Endothelial cell of umbilical vein (primary cell): ENCODE measurements around the gene ZNF563. TPM values are rescaled to one million over a fixed set of nuclear protein-coding genes. Genes with fewer than 3 reads are reported as not detected.
A peak's percentile ranks its signal among the peaks of the same experiment; 100 is the strongest.

ENCODE experiments used
- Bru-seq: library from RNA; stranded (reverse); fragments of 400-500 nt; gene quantifications from one replicate; lab custom pipeline; 2021; lab: Mats Ljungman, UMichigan
- BruChase-seq, 2 experiments: library from RNA; stranded (reverse); fragments of 400-500 nt; gene quantifications; one replicate each; lab custom pipeline; 2021; lab: Mats Ljungman, UMichigan
- BruUV-seq: library from RNA; stranded (reverse); fragments of 400-500 nt; replicated peaks from 2 replicates; lab custom pipeline; 2021; lab: Mats Ljungman, UMichigan
- CTCF ChIA-PET: fragments of 300-600, 350-600 bp; sonication (Branson Sonifier 250); formaldehyde crosslinking; loops from one replicate; lab custom pipeline; 2021; ENCODE audit warnings: antibody characterized with exemption, inconsistent platforms; lab: Charles Lee
- POLR2A ChIA-PET: fragments of 300-600, 350-600 bp; sonication (Branson Sonifier 250); formaldehyde crosslinking; loops from one replicate; lab custom pipeline; 2021; ENCODE audit warnings: antibody characterized with exemption, inconsistent platforms; lab: Charles Lee
- DNase-seq: peaks from one replicate; pipeline ENCODE4 v3.0.0-alpha.2; 2011; ENCODE audit warnings: low read depth, low spot score
- FAIRE-seq: peaks from 2 replicates; lab custom pipeline; 2011; peaks lifted over from hg19 to GRCh38; lab: Jason Lieb, UNC
- H2AFZ ChIP-seq: 2 replicates; pipeline ENCODE4 v1.6.0; 2012; ENCODE audit warnings: low read depth, low read length, control low read depth, inconsistent platforms
- H3K27ac ChIP-seq: 2 replicates; pipeline ENCODE4 v1.5.1; 2011; ENCODE audit warnings: low read depth, mild to moderate bottlenecking, control low read depth, low read length, moderate library complexity; ENCODE audit not compliant: insufficient read depth
- H3K27me3 ChIP-seq, 2 experiments: 2 replicates each; pipeline versions ENCODE4 v1.6.0 to v1.6.1; 2011; ENCODE audit warnings: low read length in 2 of 2, mixed read lengths in 1 of 2; ENCODE audit not compliant: control insufficient read depth in 2 of 2, insufficient read depth in 2 of 2
- H3K36me3 ChIP-seq, 2 experiments: 2 replicates in 1 of 2; 3 replicates in 1 of 2; pipeline ENCODE4 v1.5.1; 2011; ENCODE audit warnings: low read length in 2 of 2, mild to moderate bottlenecking in 1 of 2, moderate library complexity in 1 of 2; ENCODE audit not compliant: control insufficient read depth in 2 of 2, insufficient read depth in 2 of 2; ENCODE audit errors: extremely low read depth in 1 of 2
- H3K4me1 ChIP-seq: 3 replicates; pipeline ENCODE4 v1.5.1; 2011; ENCODE audit warnings: mild to moderate bottlenecking, low read length; ENCODE audit not compliant: control insufficient read depth, insufficient read depth; ENCODE audit errors: extremely low read depth
- H3K4me2 ChIP-seq: 2 replicates; pipeline ENCODE4 v1.6.1; 2011; ENCODE audit warnings: low read length, control low read depth, mixed read lengths; ENCODE audit not compliant: insufficient read depth
- H3K4me3 ChIP-seq, 3 experiments: fragments of 200-600 bp in 1 of 3; sonication (generic), shearing (Covaris generic) in 1 of 3; replicated peaks in 1 of 3; 2 replicates each; pipeline ENCODE4 v1.5.1; 2011 to 2016; ENCODE audit warnings: control low read depth in 3 of 3, low read length in 3 of 3, mild to moderate bottlenecking in 2 of 3, inconsistent platforms in 1 of 3, low read depth in 1 of 3, moderate library complexity in 1 of 3; ENCODE audit not compliant: insufficient read depth in 1 of 3
- H3K79me2 ChIP-seq: 2 replicates; pipeline ENCODE4 v1.6.0; 2012; ENCODE audit warnings: low read length, inconsistent platforms; ENCODE audit not compliant: control insufficient read depth, insufficient read depth
- H3K9ac ChIP-seq: replicated peaks from 2 replicates; pipeline ENCODE3; 2011; ENCODE audit warnings: low read length, control low read depth; ENCODE audit not compliant: insufficient read depth; ENCODE audit errors: extremely low read depth
- H3K9me1 ChIP-seq: replicated peaks from 3 replicates; pipeline ENCODE4 v1.6.0; 2011; ENCODE audit warnings: mild to moderate bottlenecking, low read length; ENCODE audit not compliant: control insufficient read depth, insufficient read depth; ENCODE audit errors: extremely low read depth
- H3K9me3 ChIP-seq: replicated peaks from 2 replicates; pipeline ENCODE4 v1.5.1; 2012; ENCODE audit warnings: low read length, inconsistent platforms; ENCODE audit not compliant: control insufficient read depth, insufficient read depth
- H4K20me1 ChIP-seq: replicated peaks from 2 replicates; pipeline ENCODE3; 2011; ENCODE audit warnings: mild to moderate bottlenecking, low read length; ENCODE audit not compliant: control insufficient read depth, insufficient read depth; ENCODE audit errors: extremely low read depth
- CTCF ChIP-seq, 2 donors: IDR thresholded peaks; 1 replicate in 1 of 2; 2 replicates in 1 of 2; pipeline ENCODE4 v1.5.1; 2011; ENCODE audit warnings: low read length in 2 of 2, mild to moderate bottlenecking in 2 of 2, moderate library complexity in 2 of 2, control low read depth in 1 of 2, inconsistent platforms in 1 of 2, low read depth in 1 of 2; ENCODE audit not compliant: insufficient read depth in 1 of 2; ENCODE audit errors: extremely low read depth in 1 of 2
- FOS ChIP-seq: IDR thresholded peaks from 2 replicates; pipeline ENCODE4 v1.6.1; 2011; ENCODE audit warnings: mild to moderate bottlenecking, low read length, moderate library complexity, borderline replicate concordance; ENCODE audit not compliant: insufficient read depth
- JUN ChIP-seq: IDR thresholded peaks from 2 replicates; pipeline ENCODE4 v1.6.1; 2011; ENCODE audit warnings: borderline replicate concordance, low read depth; ENCODE audit not compliant: insufficient read length, insufficient read depth
- MYC ChIP-seq: IDR thresholded peaks from one replicate; pipeline ENCODE4 v1.6.1; 2011; ENCODE audit warnings: mild to moderate bottlenecking, low read depth, low read length
- POLR2A ChIP-seq: IDR thresholded peaks from 2 replicates; pipeline ENCODE4 v1.6.1; 2012; ENCODE audit warnings: low read depth, mild to moderate bottlenecking, control low read depth, low read length
- POLR2AphosphoS5 ChIP-seq: IDR thresholded peaks from 2 replicates; pipeline ENCODE4 v1.6.1; 2012; ENCODE audit warnings: low read depth, mild to moderate bottlenecking, control low read depth, low read length, moderate library complexity; ENCODE audit not compliant: insufficient read depth
- dilution Hi-C: fragments of 300-500 bp; cut with MboI; formaldehyde crosslinking; loops from one replicate; pipeline ENCODE4 v1.15.0; 2019; ENCODE audit warnings: low sequenced_read_pairs; ENCODE audit not compliant: extremely low pct_ligation_motif_present
- intact Hi-C: fragments of 100-400 bp; cut with micrococcal nuclease; formaldehyde crosslinking; loops from one replicate; pipeline ENCODE4 v1.10.0; 2022
- long read RNA-seq: library from polyadenylated mRNA; stranded (forward); transcript quantifications from one replicate; pipeline ENCODE4 v2.0.0, GENCODE V29; 2021
- polyA minus RNA-seq, 3 experiments: library from RNA; depleted of rRNA, polyadenylated mRNA; stranded (reverse); fragments of >200 nt; gene quantifications; 1 replicate in 1 of 3; 2 replicates in 2 of 3; pipeline ENCODE4 v1.2.3, GENCODE V29; 2011
- polyA plus RNA-seq, 4 experiments: library from polyadenylated mRNA; depleted of rRNA in 3 of 4; stranded (reverse) in 3 of 4; unstranded in 1 of 4; fragments of >200 nt; gene quantifications; 2 replicates each; pipeline versions ENCODE4 v1.2.1 to v1.2.3, GENCODE V29; 2011 to 2012; ENCODE audit warnings: missing spikeins in 1 of 4
- total RNA-seq: library from RNA; stranded (reverse); gene quantifications from 2 replicates; pipeline ENCODE4 v1.2.3, GENCODE V29; 2021
- TF ChIP-seq, protein P1 (sequence below): IDR thresholded peaks from 2 replicates; pipeline ENCODE4 v1.6.1; 2011; ENCODE audit not compliant: insufficient read depth, insufficient read length

The ZNF563 gene
- total RNA-seq (0.44 and 1.1 TPM in 2 replicates), polyA plus RNA-seq (0.16 and 0.35 TPM in 2 replicates), polyA minus RNA-seq (0.28 and 1.1 TPM in 2 replicates), Bru-seq, nascent RNA (percentile 32 among the genes with signal in this experiment), BruChase-seq, experiment 1, labeled RNA remaining after a 6-hour chase (percentile 20 among the genes with signal in this experiment), BruChase-seq, experiment 2, labeled RNA remaining after a 2-hour chase (percentile 20 among the genes with signal in this experiment)
- polyA plus RNA-seq (2011; cell fraction: cytosol; rRNA removed), result 0.37 and 0.48 TPM in 2 replicates
- 0.33 and 0.60 TPM in 2 replicates for polyA plus RNA-seq (2011; cell fraction: nucleus; rRNA removed)
- 0.33 TPM in 1 of 2 replicates, not detected in the other for polyA plus RNA-seq (2012)
- polyA minus RNA-seq (2011; cell fraction: cytosol; rRNA and poly(A)+ RNA removed), result not detected
- polyA minus RNA-seq (2011; cell fraction: nucleus; rRNA and poly(A)+ RNA removed), result 0.48 and 0.58 TPM in 2 replicates
- long read RNA-seq, result 0 reads

DNA sequence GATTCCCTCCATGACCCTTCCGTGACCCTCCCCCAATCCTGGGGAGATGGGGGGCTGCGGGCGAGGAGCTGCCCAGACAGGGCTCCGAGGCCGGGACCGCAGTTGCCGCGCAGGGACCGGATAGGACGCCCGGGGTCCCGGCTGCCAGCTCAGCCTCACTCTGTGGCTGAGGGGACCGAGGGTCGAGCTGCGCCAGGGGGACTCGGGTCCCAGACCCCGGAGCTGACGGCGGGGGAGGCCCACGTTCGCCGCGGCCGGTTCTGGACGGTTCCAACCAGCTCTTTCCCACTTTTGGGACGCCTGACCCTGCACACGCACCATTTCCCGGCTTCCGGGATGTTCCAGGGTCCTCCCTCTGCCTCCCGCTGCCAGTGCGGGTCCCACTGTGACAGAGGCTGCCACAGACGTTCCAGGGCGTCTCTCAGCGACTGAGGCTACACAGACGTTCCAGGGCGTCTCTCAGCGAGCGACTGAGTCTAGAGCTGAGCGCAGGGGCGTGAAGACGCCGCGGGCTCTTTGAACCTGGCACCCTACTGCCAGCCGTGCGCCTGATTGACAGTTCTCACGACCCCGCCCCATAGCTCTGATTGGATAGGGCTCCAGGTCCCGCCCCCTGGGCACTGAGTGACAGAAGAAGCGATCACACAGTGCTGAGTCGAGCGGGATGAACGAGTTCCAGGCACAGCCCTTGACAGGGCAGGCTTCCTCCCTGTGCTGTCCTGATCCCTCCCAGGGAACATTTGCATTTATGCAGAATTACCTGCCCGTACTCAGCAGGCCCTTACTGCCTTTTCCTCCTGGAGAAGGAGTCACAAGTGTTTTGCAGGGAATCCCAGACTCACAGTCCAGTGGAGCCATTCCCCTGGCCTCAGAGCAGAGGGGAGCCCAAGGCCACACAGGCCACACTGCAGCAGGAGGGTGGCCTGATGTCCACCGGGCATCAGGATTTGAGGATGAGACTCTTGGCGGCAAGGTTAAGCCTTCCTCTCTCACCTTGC lies at the start of gene ZNF563:
Gene ZNF563, minus strand, starts transcription at position 472 of the 998 bp plus-strand sequence. Its CDS starts 151 bp downstream, at position 321.
- no peaks in the 10 kb centered on the region for H3K27me3 ChIP-seq
- H3K4me1 ChIP-seq, result no peaks in the 10 kb centered on the region
- H4K20me1 ChIP-seq, result no peaks in the 10 kb centered on the region
- FAIRE-seq, result peak; percentile 84
- peak within 1 kb of the TSS; percentile 47 for H3K4me2 ChIP-seq
- H3K9me1 ChIP-seq, result no peaks in the 10 kb centered on the region
- H3K9ac ChIP-seq, result no peak within 1 kb of the TSS
- no peaks in the 10 kb centered on the region for H3K36me3 ChIP-seq
- dilution Hi-C loops, result no loop called here
- no peaks in the 10 kb centered on the region for H3K79me2 ChIP-seq
- ChIA-PET CTCF (interaction anchor here (1.2 kb wide), 1 partner anchor 32 kb away, joined by 5 read pairs; the partner anchor contains the start of gene ZNF442), POLR2A (no interaction called here)
- no peak within 1 kb of the TSS for H3K27ac ChIP-seq
- peak; percentile 86 for DNase-seq
- BruUV-seq, result no TSS peak
- H3K4me3 ChIP-seq, result peak within 1 kb of the TSS in 2 of 3 experiments; percentile 37 to 54
- H3K9me3 ChIP-seq, result no peaks in the 10 kb centered on the region
- intact Hi-C loops, result no loop called here
- TF ChIP-seq POLR2AphosphoS5, result no peak
- TF ChIP-seq JUN, result no peak
- no peak for TF ChIP-seq FOS
- no peak for TF ChIP-seq CTCF (IDR thresholded peaks at IDR 0.05; ENCODE audit: extremely low read depth in 1 of 2, insufficient read depth in 1 of 2, low read depth in 1 of 2, low read length in 2 of 2)
- TF ChIP-seq POLR2A, result no peak
- TF ChIP-seq MYC, result no peak
- TF ChIP-seq, protein P1, sequence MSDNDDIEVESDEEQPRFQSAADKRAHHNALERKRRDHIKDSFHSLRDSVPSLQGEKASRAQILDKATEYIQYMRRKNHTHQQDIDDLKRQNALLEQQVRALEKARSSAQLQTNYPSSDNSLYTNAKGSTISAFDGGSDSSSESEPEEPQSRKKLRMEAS, result no peak
- H2AFZ ChIP-seq, result peak within 1 kb of the TSS; percentile 89
